ENCODE results near the gene PTK7. TPM values are rescaled to one million over a fixed set of nuclear protein-coding genes. Genes with fewer than 3 reads are reported as not detected.

Gene PTK7
- total RNA-seq, 1 experiment from 2014 or later, result 105 TPM

- DNase-seq (ENCODE audit: low read depth, low spot score) (no peak), ATAC-seq (no peak)
- no TSS peak for BruUV-seq (replicated peaks)
- no peaks in the 10 kb centered on the region for H4K20me1 ChIP-seq (ENCODE audit: insufficient read depth)
- H3K27ac ChIP-seq (ENCODE audit: low read depth, low read length), result no peak overlapping the region
- ChIA-PET CTCF (no interaction called here), POLR2A (no interaction called here), RAD21 (ENCODE audit: low non-redundant PET in 1 of 2, low total read pairs in 2 of 2, uncharacterized antibody in 2 of 2, unreplicated experiment in 2 of 2) (no interaction called here)
- no peak overlapping the region for H2AFZ ChIP-seq (ENCODE audit: low read depth, low read length, poor library complexity, severe bottlenecking)
- no peaks in the 10 kb centered on the region for H3K9me3 ChIP-seq (ENCODE audit: control insufficient read depth in 1 of 2, insufficient read depth in 1 of 2, low read depth in 1 of 2, low read length in 2 of 2)
- peaks cover 7 to 10% of the 10 kb centered on the region in 2 experiments; a peak in 3 of 4 replicates for H3K36me3 ChIP-seq (ENCODE audit: control insufficient read depth in 1 of 2, insufficient read depth in 2 of 2, low read length in 2 of 2)
- peak overlapping the region in 1 of 2 experiments; percentile 78; a peak in 1 of 4 replicates for H3K4me3 ChIP-seq (replicated peaks in 1 of 2; ENCODE audit: low read depth in 1 of 2, low read length in 2 of 2)
- TF ChIP-seq YY1 (IDR thresholded peaks at IDR 0.05; ENCODE audit: extremely low read depth, insufficient replicate concordance, low read depth, low read length), result no peak
- intact Hi-C loops (cut with micrococcal nuclease), result no loop called here
- peaks cover 2 to 28% of the 10 kb centered on the region in 2 experiments; a peak in 3 of 4 replicates for H3K4me1 ChIP-seq (ENCODE audit: control insufficient read depth in 1 of 2, insufficient read depth in 2 of 2, low read length in 2 of 2)
- H3K79me2 ChIP-seq (ENCODE audit: insufficient read depth, low read length), result peaks cover 6% of the 10 kb centered on the region
- H3K4me2 ChIP-seq (ENCODE audit: low read length), result peak overlapping the region; percentile 86
- no peaks in the 10 kb centered on the region for H3K27me3 ChIP-seq (ENCODE audit: insufficient read depth, low read length)
- no peak overlapping the region for H3K9ac ChIP-seq (ENCODE audit: low read length)
- H3K9me2 ChIP-seq (ENCODE audit: insufficient read depth), result no peaks in the 10 kb centered on the region
These were observed 107.3 kb downstream of the PTK7 start for GRCh38 chr6:43183441-43183840.

GRCh38 chr6:43184268-43184985 is 108.3 kb downstream of the PTK7 start:
- ATAC-seq (no peak), DNase-seq (ENCODE audit: low read depth, low spot score) (no peak)
- no peak overlapping the region for H2AFZ ChIP-seq (ENCODE audit: low read depth, low read length, poor library complexity, severe bottlenecking)
- H3K9me2 ChIP-seq (ENCODE audit: insufficient read depth), result no peaks in the 10 kb centered on the region
- CTCF ChIA-PET, result no interaction called here
- H3K4me3 ChIP-seq (replicated peaks in 1 of 2; ENCODE audit: low read depth in 1 of 2, low read length in 2 of 2), result no peak overlapping the region
- H3K36me3 ChIP-seq (ENCODE audit: control insufficient read depth in 1 of 2, insufficient read depth in 2 of 2, low read length in 2 of 2), result peaks cover 2 to 7% of the 10 kb centered on the region in 2 experiments; a peak in 2 of 4 replicates
- BruUV-seq (replicated peaks), result TSS peak; percentile 31
- no peak overlapping the region for H3K9ac ChIP-seq (ENCODE audit: low read length)
- RAD21 ChIA-PET (ENCODE audit: low non-redundant PET in 1 of 2, low total read pairs in 2 of 2, uncharacterized antibody in 2 of 2, unreplicated experiment in 2 of 2), result no interaction called here
- H4K20me1 ChIP-seq (ENCODE audit: insufficient read depth), result no peaks in the 10 kb centered on the region
- H3K4me2 ChIP-seq (ENCODE audit: low read length), result no peak overlapping the region
- POLR2A ChIA-PET, result no interaction called here
- H3K27ac ChIP-seq (ENCODE audit: low read depth, low read length), result no peak overlapping the region
- intact Hi-C loops (cut with micrococcal nuclease), result no loop called here
- no peak for TF ChIP-seq RAD21 (IDR thresholded peaks at IDR 0.05; ENCODE audit: low read depth)
- no peak for TF ChIP-seq ELF1 (IDR thresholded peaks at IDR 0.05; ENCODE audit: borderline replicate concordance, low read depth)
- no peak for TF ChIP-seq EZH2phosphoT487 (IDR thresholded peaks at IDR 0.05; ENCODE audit: borderline replicate concordance)
- no peak for TF ChIP-seq REST (IDR thresholded peaks at IDR 0.05; ENCODE audit: low read depth)
- peaks cover 2 to 28% of the 10 kb centered on the region in 2 experiments; a peak in 3 of 4 replicates for H3K4me1 ChIP-seq (ENCODE audit: control insufficient read depth in 1 of 2, insufficient read depth in 2 of 2, low read length in 2 of 2)
- H3K9me3 ChIP-seq (ENCODE audit: control insufficient read depth in 1 of 2, insufficient read depth in 1 of 2, low read depth in 1 of 2, low read length in 2 of 2), result no peaks in the 10 kb centered on the region
- no peaks in the 10 kb centered on the region for H3K27me3 ChIP-seq (ENCODE audit: insufficient read depth, low read length)
- peaks cover 6% of the 10 kb centered on the region for H3K79me2 ChIP-seq (ENCODE audit: insufficient read depth, low read length)
